DND-41 (cell line): ENCODE data around the gene EVC2.

Experiments
- EZH2 ChIP-seq: IDR thresholded peaks from 3 replicates; pipeline ENCODE4 v1.6.1; 2012; ENCODE audit warnings: borderline replicate concordance, low read depth, mild to moderate bottlenecking, moderate library complexity, low read length, inconsistent platforms; ENCODE audit not compliant: severe bottlenecking
- TF ChIP-seq, protein P1 (sequence below): IDR thresholded peaks from 2 replicates; pipeline ENCODE4 v1.5.1; 2012; ENCODE audit warnings: borderline replicate concordance, low read length, moderate library complexity, mild to moderate bottlenecking; ENCODE audit not compliant: poor library complexity, severe bottlenecking; ENCODE audit errors: extremely low read depth

- no peak for TF ChIP-seq EZH2
- TF ChIP-seq, protein P1, sequence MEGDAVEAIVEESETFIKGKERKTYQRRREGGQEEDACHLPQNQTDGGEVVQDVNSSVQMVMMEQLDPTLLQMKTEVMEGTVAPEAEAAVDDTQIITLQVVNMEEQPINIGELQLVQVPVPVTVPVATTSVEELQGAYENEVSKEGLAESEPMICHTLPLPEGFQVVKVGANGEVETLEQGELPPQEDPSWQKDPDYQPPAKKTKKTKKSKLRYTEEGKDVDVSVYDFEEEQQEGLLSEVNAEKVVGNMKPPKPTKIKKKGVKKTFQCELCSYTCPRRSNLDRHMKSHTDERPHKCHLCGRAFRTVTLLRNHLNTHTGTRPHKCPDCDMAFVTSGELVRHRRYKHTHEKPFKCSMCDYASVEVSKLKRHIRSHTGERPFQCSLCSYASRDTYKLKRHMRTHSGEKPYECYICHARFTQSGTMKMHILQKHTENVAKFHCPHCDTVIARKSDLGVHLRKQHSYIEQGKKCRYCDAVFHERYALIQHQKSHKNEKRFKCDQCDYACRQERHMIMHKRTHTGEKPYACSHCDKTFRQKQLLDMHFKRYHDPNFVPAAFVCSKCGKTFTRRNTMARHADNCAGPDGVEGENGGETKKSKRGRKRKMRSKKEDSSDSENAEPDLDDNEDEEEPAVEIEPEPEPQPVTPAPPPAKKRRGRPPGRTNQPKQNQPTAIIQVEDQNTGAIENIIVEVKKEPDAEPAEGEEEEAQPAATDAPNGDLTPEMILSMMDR, result no peak
Observed at GRCh38 chr4:5742388-5742787, 34.0 kb upstream of the EVC2 start.
